Hindlimb muscle (tissue), 1 donor: ENCODE results near the gene CYB5RL. TPM values are rescaled to one million over a fixed set of nuclear protein-coding genes. Genes with fewer than 3 reads are reported as not detected.
"Not testable (repeated sequence)": the region's sequence is repeated elsewhere in the genome, so short reads cannot be mapped to it uniquely, and the experiment has no call there.

ENCODE experiments used
- DNase-seq: peaks from one replicate; pipeline ENCODE4 v3.0.0-alpha.2; 2013
- polyA plus RNA-seq: library from polyadenylated mRNA; unstranded; fragments of 120-200 nt; gene quantifications from one replicate; pipeline ENCODE4 v1.2.1, GENCODE V29; 2013; ENCODE audit not compliant: insufficient read length

CYB5RL gene
- polyA plus RNA-seq, 1 donor, result 7.3 TPM

- no peak for DNase-seq
These were observed 25.5 kb upstream of the CYB5RL start for GRCh38 chr1:54225378-54225777.

- no peak for DNase-seq
These were observed 24.4 kb upstream of the CYB5RL start for GRCh38 chr1:54224233-54224632.

GRCh38 chr1:54223441-54224202 lies 23.8 kb upstream of the CYB5RL start:
- DNase-seq, result no peak

- no peak for DNase-seq
These were observed 22.9 kb upstream of the CYB5RL start for GRCh38 chr1:54222711-54223110.

- DNase-seq, result no peak
These were observed 22.1 kb upstream of the CYB5RL start for GRCh38 chr1:54221867-54222484.

- no peak for DNase-seq
These were observed 21.4 kb upstream of the CYB5RL start for GRCh38 chr1:54221113-54221834.

GRCh38 chr1:54220004-54220811 lies 20.4 kb upstream of the CYB5RL start:
- peak; percentile 59 for DNase-seq

- DNase-seq, result no peak
These were observed 19.8 kb upstream of the CYB5RL start for GRCh38 chr1:54219688-54220003.

GRCh38 chr1:54218883-54219687 lies 19.3 kb upstream of the CYB5RL start:
- DNase-seq, result no peak

- DNase-seq, result no peak
These were observed 15.7 kb upstream of the CYB5RL start for GRCh38 chr1:54215523-54215922.

GRCh38 chr1:54212872-54213271 lies 13.0 kb upstream of the CYB5RL start:
- DNase-seq, result no peak

GRCh38 chr1:54207896-54208295 lies 8.1 kb upstream of the CYB5RL start:
- DNase-seq, result not testable (repeated sequence)

- DNase-seq, result no peak
These were observed 7.5 kb upstream of the CYB5RL start for GRCh38 chr1:54207287-54207686.

- DNase-seq, result no peak
These were observed 4.4 kb upstream of the CYB5RL start for GRCh38 chr1:54204199-54204598.

GRCh38 chr1:54200519-54200997 lies 728 bp upstream of the CYB5RL start:
- DNase-seq, result no peak

- no peak for DNase-seq
These were observed 572 bp downstream of the CYB5RL start for GRCh38 chr1:54199151-54199764.

GRCh38 chr1:54193453-54193852 lies 6.4 kb downstream of the CYB5RL start:
- DNase-seq, result no peak

- DNase-seq, result no peak
These were observed 8.3 kb downstream of the CYB5RL start for GRCh38 chr1:54191525-54191924.

GRCh38 chr1:54190526-54190925 lies 9.3 kb downstream of the CYB5RL start:
- DNase-seq, result no peak

- DNase-seq, result no peak
These were observed 11.5 kb downstream of the CYB5RL start for GRCh38 chr1:54188291-54188690.

GRCh38 chr1:54186056-54186455 lies 13.8 kb downstream of the CYB5RL start:
- no peak for DNase-seq
